Measurements from ENCODE around the gene ZFP3. TPM values are rescaled to one million over a fixed set of nuclear protein-coding genes. Genes with fewer than 3 reads are reported as not detected.
"Not testable (repeated sequence)": the region's sequence is repeated elsewhere in the genome, so short reads cannot be mapped to it uniquely, and the experiment has no call there.

The ZFP3 gene
- polyA plus RNA-seq, 1 of the 3 experiments (the other 2 are of a cell fraction): 1.5 TPM

GRCh38 chr17:5069724-5070123 is 8.5 kb upstream of the ZFP3 start:
- no peak for DNase-seq
- no peak overlapping the region for H3K9ac ChIP-seq
- H3F3A ChIP-seq (replicated peaks; ENCODE audit: insufficient read depth): no peaks in the 10 kb centered on the region
- no peak overlapping the region for H3K4me3 ChIP-seq (ENCODE audit: low read depth in 2 of 2, low read length in 1 of 2)
- ChIA-PET POLR2A (no interaction called here), CTCF (interaction anchor here (0.6 kb wide), 1 partner anchor 909 kb away, joined by 3 read pairs; no protein-coding TSS in a partner anchor)
- no peaks in the 10 kb centered on the region; the same call in 1 of the 2 replicates for H3K27me3 ChIP-seq (ENCODE audit: insufficient read depth)
- no peaks in the 10 kb centered on the region for H3K36me3 ChIP-seq (replicated peaks in 1 of 2; ENCODE audit: control insufficient read depth in 1 of 2, insufficient read depth in 2 of 2, low read length in 1 of 2)
- WGBS (ENCODE audit: low lambda C conversion rate): 60% methylated on average over 4 of the region's 4 CpGs
- H3K4me2 ChIP-seq: no peak overlapping the region
- TF ChIP-seq RFX5 (IDR thresholded peaks at IDR 0.05; ENCODE audit: low read length): no peak
- no peak for TF ChIP-seq POLR2AphosphoS5 (IDR thresholded peaks at IDR 0.05; ENCODE audit: low read depth, low read length)
- TF ChIP-seq FOXM1 (IDR thresholded peaks at IDR 0.05; ENCODE audit: low read depth): no peak
- TF ChIP-seq TEAD4 (IDR thresholded peaks at IDR 0.05; ENCODE audit: borderline replicate concordance, insufficient read depth): no peak
- no peak for TF ChIP-seq GATA2 (CRISPR knock-in tag; IDR thresholded peaks at IDR 0.05)
- no peak for TF ChIP-seq EZH2phosphoT487 (IDR thresholded peaks at IDR 0.05; ENCODE audit: borderline replicate concordance, low read depth)
- TF ChIP-seq TCF12 (IDR thresholded peaks at IDR 0.05): no peak
- no peak for TF ChIP-seq TAF1 (IDR thresholded peaks at IDR 0.05; ENCODE audit: borderline replicate concordance, low read depth, low read length)
- TF ChIP-seq SMC3 (IDR thresholded peaks at IDR 0.05; ENCODE audit: low read depth, low read length): no peak
- TF ChIP-seq RAD21 (IDR thresholded peaks at IDR 0.05; ENCODE audit: low read length): no peak
- no peak for TF ChIP-seq SIN3A (IDR thresholded peaks at IDR 0.05; ENCODE audit: borderline replicate concordance, low read depth, low read length)
- no peak for TF ChIP-seq USF1 (IDR thresholded peaks at IDR 0.05; ENCODE audit: borderline replicate concordance, low read depth)
- TF ChIP-seq FOSL2 (IDR thresholded peaks at IDR 0.05; ENCODE audit: borderline replicate concordance, low read depth): no peak
- TF ChIP-seq ZBTB33 (IDR thresholded peaks at IDR 0.05; ENCODE audit: borderline replicate concordance, low read depth): no peak
- no peak for TF ChIP-seq GABPA (IDR thresholded peaks at IDR 0.05; ENCODE audit: low read depth)
- no peak for TF ChIP-seq RXRA (IDR thresholded peaks at IDR 0.05; ENCODE audit: borderline replicate concordance, low read depth)
- TF ChIP-seq MXI1 (IDR thresholded peaks at IDR 0.05; ENCODE audit: low read depth, low read length): no peak
- TF ChIP-seq USF2 (IDR thresholded peaks at IDR 0.05; ENCODE audit: borderline replicate concordance, low read depth, low read length): no peak
- H2AFZ ChIP-seq (ENCODE audit: low read depth): no peak overlapping the region
- no peaks in the 10 kb centered on the region for H3K4me1 ChIP-seq (ENCODE audit: control insufficient read depth in 1 of 2, insufficient read depth in 2 of 2, low read depth in 1 of 2, low read length in 1 of 2)
- H3K27ac ChIP-seq (ENCODE audit: low read depth in 2 of 2, low read length in 1 of 2): no peak overlapping the region
- H3K9me3 ChIP-seq: no peaks in the 10 kb centered on the region
- H3K79me2 ChIP-seq (ENCODE audit: insufficient read depth): no peaks in the 10 kb centered on the region
- H3K9me2 ChIP-seq: no peaks in the 10 kb centered on the region
- H4K20me1 ChIP-seq (ENCODE audit: insufficient read depth): no peaks in the 10 kb centered on the region

- DNase-seq; H3K4me3 ChIP-seq (ENCODE audit: low read depth in 2 of 2, low read length in 1 of 2); H3K27ac ChIP-seq (ENCODE audit: low read depth in 2 of 2, low read length in 1 of 2); POLR2A ChIA-PET; H3F3A ChIP-seq (replicated peaks; ENCODE audit: insufficient read depth); H3K27me3 ChIP-seq (ENCODE audit: insufficient read depth); H3K9me3 ChIP-seq; H3K4me1 ChIP-seq (ENCODE audit: control insufficient read depth in 1 of 2, insufficient read depth in 2 of 2, low read depth in 1 of 2, low read length in 1 of 2); H4K20me1 ChIP-seq (ENCODE audit: insufficient read depth); H3K36me3 ChIP-seq (replicated peaks in 1 of 2; ENCODE audit: control insufficient read depth in 1 of 2, insufficient read depth in 2 of 2, low read length in 1 of 2); H3K4me2 ChIP-seq; H3K9ac ChIP-seq; H3K9me2 ChIP-seq; H3K79me2 ChIP-seq (ENCODE audit: insufficient read depth); H2AFZ ChIP-seq (ENCODE audit: low read depth): not testable (repeated sequence)
- CTCF ChIA-PET: interaction anchor here (1.0 kb wide), 1 partner anchor 14 kb away, joined by 3 read pairs; no protein-coding TSS in a partner anchor
- 81% methylated on average over 4 of the region's 5 CpGs for WGBS (ENCODE audit: low lambda C conversion rate)
These were observed 2.8 kb upstream of the ZFP3 start for GRCh38 chr17:5075472-5075871.

GRCh38 chr17:5077275-5077674 is 992 bp upstream of the ZFP3 start:
- H3K27ac ChIP-seq (ENCODE audit: low read depth in 2 of 2, low read length in 1 of 2); DNase-seq; H3F3A ChIP-seq (replicated peaks; ENCODE audit: insufficient read depth); H3K79me2 ChIP-seq (ENCODE audit: insufficient read depth); H3K9me3 ChIP-seq; H3K9ac ChIP-seq; H3K4me3 ChIP-seq (ENCODE audit: low read depth in 2 of 2, low read length in 1 of 2); H3K9me2 ChIP-seq; H3K27me3 ChIP-seq (ENCODE audit: insufficient read depth); H3K36me3 ChIP-seq (replicated peaks in 1 of 2; ENCODE audit: control insufficient read depth in 1 of 2, insufficient read depth in 2 of 2, low read length in 1 of 2); H4K20me1 ChIP-seq (ENCODE audit: insufficient read depth); H3K4me1 ChIP-seq (ENCODE audit: control insufficient read depth in 1 of 2, insufficient read depth in 2 of 2, low read depth in 1 of 2, low read length in 1 of 2): not testable (repeated sequence)
- CTCF ChIA-PET: interaction anchor here (1.5 kb wide), 1 partner anchor 90 kb away, joined by 4 read pairs; the partner anchor contains the start of gene CAMTA2
- H2AFZ ChIP-seq (ENCODE audit: low read depth): peak overlapping the region; percentile 92; the same call in 1 of the 2 replicates
- H3K4me2 ChIP-seq: peak overlapping the region; percentile 78; the same call in 1 of the 2 replicates
- POLR2A ChIA-PET: interaction anchor here (2.0 kb wide), 1 partner anchor 34 kb away, joined by 6 read pairs; the partner anchor contains the start of gene ZNF232
- WGBS (ENCODE audit: low lambda C conversion rate): 99% methylated on average over 24 of the region's 24 CpGs
